SKM-1 (cell line): ENCODE data around the gene MAU2.

Source experiments
- DNase-seq: peaks from one replicate; lab custom pipeline; 2025; ENCODE audit not compliant: unreplicated experiment; lab: John Stamatoyannopoulos, UW

Gene MAU2, protein sequence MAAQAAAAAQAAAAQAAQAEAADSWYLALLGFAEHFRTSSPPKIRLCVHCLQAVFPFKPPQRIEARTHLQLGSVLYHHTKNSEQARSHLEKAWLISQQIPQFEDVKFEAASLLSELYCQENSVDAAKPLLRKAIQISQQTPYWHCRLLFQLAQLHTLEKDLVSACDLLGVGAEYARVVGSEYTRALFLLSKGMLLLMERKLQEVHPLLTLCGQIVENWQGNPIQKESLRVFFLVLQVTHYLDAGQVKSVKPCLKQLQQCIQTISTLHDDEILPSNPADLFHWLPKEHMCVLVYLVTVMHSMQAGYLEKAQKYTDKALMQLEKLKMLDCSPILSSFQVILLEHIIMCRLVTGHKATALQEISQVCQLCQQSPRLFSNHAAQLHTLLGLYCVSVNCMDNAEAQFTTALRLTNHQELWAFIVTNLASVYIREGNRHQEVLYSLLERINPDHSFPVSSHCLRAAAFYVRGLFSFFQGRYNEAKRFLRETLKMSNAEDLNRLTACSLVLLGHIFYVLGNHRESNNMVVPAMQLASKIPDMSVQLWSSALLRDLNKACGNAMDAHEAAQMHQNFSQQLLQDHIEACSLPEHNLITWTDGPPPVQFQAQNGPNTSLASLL

DNA sequence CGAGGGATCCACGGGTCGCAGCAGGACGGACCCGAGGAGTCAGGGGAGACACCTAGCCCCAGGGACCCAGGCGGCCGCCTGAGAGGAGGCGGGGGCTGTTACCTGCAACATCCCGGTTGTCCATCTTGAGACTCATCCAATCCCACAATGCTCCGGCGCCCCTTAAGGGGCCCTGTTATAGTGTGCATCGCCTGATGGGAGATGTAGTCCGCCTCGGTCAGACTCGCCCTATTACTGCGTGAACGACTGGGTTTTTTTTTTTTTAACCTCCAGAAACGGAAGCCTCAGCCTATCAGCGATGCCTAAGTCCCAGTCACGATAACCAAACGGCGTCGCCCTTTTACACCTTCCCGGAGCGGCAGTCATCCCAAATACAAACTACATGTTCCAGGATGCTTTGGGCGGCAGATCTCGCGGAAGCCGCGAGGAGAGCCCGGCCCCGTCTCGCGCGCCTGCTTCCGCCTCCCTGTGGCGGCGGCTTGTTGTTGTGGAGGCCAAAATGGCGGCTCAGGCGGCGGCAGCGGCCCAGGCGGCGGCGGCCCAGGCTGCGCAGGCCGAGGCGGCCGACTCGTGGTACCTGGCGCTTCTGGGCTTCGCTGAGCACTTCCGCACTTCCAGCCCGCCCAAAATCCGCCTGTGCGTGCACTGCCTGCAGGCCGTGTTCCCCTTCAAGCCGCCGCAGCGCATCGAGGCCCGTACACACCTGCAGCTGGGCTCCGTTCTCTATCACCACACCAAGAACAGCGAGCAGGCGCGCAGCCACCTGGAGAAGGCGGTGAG, at the start of gene MAU2, which contains the start of gene SUGP1:
Gene MAU2, plus strand, starts transcription at position 469 of the 780 bp plus-strand sequence. Its CDS starts 31 bp downstream, at position 500.
Gene SUGP1, minus strand, starts transcription at position 149 of the 780 bp plus-strand sequence. Its CDS starts 13 bp downstream, at position 136.
- DNase-seq: peak; percentile 82

DNA sequence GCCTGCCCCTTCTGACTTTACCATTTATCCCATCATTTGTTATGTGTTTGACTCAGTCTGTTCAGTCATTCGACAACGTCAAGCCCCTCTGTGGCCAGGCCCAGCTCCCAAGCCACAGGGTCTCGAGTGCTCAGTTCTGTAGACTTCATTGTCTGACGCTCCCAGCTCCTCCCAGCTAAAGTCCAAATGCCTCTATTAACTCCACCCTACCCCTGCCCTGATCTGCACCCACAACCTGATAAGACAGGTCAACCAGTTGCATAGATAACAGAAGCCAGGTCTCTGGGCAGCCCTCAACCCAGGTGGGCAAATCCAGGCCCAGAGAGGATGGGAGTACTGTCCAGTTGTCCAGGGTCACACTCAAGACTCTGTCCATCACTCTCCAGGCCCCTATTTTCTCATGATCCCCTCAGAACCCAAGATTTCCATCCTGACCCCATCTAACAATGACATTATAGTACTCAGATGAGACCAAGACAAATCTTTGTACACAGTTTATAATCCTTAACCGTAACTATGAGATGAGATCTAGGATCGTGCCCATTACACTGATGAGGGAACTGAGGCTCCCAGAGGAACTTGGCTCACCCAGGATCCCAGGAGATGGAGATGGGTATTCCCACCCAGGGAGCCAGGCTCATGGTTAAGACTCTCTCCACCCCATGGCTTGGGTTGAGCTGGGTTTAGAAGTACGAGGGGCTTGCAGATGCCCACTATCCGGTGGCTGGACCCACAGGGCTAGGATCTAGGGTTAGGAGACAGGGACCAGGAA, 48.6 kb upstream of the MAU2 start:
- no peak for DNase-seq

DNA sequence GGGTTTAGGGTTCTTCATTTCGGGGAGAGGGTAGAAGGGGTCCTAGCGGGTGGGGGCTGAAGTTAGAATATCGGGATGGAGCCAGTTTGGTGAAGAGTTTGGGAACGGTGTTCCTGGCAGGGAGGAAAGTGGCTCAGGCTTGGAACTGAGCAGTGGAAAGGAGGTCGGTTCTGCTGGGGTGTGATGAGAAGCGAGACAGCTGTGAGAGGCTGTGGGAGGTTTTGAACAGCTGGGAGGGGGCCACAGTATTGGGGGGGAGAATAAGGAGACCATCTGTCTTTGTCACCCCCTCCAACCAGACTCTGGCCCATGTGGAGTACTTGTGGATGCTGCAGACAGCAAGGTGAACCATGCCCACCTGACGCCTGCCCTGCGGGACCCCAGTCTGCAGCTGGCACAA, 46.5 kb upstream of the MAU2 start:
- DNase-seq: no peak

DNA sequence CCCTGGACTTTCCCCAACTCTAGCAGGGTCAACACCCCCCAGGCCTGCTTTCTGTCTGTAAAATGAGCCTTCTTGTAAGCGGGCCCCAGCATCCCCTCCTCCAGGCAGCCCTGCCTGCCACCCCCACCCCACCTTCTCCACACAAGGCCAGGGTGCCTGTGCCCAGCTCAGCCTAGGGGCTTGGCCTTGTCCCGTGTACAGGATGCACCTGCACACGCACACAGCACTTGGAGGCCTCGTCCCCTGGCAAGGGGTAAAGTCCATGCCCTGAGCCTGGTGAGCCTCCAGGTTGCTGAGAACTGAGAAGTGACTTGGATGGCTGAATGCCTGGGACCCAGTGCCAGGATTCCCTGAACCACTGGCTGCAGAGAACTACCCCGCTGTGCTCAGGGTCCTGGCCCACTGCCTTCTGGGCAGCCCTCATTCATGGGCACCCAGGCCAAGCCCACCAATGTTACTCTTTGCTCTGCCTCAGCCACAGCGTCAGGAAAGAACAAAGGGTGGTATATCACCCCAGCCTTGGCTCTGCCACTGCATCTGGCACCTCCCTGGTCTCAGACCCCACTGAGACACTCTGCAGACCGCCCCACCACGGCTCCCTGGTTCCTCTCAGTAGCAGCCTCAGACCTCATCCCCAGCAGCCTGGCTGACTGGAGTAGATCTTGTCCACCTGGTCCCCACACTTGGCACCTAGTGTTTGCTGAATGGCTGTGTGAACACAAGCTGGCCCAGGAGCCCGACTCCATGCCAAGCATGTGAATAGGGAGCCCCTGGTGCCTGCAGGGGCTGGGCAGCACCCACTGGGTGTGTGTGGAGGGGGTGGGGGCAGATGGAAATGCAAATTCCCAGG, 45.7 kb upstream of the MAU2 start:
- DNase-seq: no peak

DNA sequence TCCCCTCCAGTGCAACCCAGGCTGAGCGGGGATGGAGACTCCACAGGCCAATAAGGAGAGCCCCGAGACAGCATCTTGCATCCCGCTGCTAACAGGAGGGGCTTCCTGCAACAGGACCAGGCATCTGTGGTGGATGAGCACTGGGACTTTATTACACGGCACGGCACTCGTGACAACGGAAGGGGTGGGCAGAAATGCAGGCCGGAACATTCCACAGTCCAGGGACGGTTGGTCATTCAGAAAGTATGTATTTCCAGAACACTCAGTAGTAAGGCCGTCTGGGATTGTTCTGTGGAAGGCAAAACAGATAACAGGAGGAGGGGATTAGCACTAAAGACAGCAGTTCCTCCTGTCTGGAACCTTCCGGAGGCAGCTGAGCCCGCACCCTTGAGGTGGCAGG, 44.2 kb upstream of the MAU2 start:
- DNase-seq: no peak

DNA sequence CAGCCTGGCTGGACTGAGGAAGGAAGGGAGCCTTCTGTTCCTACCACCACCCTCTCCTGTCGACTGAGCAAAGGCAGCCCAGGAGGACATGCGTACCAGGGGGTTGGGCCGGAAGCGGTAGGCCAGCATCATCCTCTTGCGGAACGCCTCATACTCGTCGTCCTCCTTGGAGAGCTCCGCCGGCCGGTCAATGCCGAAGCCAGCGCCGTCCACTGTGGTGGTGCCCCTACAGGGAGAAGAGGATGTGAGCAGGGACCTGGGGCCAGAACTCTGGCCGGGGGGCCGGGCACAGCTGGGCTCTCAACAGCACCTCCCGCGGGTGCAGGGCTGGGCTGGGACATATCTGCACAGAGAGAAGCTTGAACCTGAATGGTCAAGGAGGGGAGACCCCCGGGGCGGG, 43.8 kb upstream of the MAU2 start:
- no peak for DNase-seq

DNA sequence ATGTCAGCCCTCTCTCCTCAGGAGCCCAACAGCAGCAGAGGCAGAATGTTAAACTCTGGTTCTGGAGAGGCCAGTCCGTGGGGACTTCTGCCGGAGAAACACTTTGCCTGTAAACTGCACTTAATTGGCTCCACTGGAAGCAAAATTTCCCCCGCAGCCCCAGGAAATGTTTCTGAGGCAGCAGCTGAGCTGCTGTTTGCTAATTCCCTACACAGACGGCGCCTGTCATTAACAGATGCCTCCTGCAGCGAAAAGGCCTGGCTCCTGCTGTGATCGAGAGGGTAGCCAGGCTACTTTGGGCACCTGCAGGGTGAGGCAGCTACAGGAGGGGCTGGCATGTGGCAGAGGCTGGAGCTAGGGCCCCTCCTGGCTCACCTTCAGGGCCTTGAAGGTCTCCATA, 42.3 kb upstream of the MAU2 start:
- no peak for DNase-seq

DNA sequence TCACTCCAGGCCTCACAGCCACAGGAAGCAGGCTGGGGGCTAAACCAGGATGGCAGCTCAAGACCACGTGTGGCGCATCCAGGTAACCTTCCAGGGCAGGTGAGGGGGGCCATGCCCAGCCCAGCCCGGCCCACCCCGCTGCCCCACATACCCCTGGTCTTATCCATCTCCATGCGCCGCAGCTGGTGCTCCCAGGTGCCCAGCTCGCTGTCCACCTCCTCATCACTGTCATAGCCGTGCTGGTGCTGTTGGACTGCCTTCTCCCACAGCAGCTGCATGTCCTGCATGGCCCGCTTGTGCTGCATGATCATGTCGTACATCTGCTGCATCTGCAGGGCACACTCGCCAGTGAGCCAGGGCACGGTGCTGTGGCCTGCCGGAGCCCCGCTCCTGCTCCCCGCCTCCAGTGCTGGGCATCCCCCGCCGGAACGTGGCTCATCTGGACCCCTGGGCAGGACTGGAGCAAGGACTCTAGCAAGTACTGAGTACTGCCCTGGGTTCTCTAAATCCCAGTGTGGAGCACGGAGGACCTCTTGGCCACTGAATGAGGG, 41.5 kb upstream of the MAU2 start:
- DNase-seq: no peak

DNA sequence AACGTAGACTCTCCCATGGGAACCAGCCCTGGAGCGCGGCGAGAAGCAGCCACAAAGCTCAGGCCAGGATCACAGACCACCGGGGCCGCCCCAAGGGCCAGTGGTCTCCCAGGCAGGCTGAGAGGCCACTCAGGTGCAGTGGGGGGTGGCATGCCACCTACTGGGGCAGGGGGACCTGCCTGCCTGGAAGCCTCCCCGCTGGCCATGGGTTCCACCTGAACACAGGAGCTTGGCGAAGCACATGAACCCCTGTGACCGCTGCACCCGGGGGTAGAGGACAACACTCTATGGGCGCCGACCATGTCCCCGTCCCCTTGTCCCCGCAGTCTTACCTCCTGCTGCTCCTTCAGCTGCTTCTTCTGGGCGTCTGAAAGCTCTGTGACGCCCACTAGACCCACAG, 40.8 kb upstream of the MAU2 start:
- DNase-seq: no peak

DNA sequence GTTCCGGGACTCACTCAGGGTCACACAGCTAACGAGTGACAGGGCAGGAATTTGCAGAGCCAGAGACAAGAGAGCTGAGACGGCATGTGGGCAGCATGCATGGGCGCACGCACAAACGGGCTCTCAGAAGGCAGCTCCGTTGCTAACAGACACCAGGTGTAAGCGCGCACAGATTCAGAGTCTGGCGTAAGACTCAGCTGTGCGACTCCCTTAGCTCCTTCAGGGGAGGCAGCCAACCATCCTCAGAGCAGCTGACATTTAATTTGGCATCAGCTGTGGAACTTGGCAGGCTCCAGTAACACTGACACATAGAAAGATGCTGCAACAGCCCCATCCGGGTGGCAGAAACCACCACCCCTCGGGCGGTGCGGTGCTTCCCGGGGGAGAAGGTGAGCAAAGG, 40.1 kb upstream of the MAU2 start:
- no peak for DNase-seq

DNA sequence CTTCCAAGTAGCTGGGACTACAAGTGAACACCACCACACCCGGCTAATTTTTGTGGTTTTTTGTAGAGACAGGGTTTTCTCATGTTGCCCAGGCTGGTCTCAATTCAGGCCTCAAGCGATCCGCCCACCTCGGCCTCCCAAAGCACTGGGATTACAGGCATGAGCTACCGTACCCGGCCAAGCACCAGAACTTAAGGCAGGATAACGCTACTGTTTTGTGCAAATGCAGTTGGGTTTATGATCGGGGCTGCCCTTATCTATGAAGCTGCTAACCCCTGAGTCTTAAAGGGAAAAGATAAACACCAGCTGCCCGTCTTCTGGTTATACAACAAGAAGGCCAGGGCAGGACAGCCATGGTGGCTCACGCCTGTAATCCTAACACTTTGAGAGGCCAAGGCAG, 34.9 kb upstream of the MAU2 start:
- no peak for DNase-seq

DNA sequence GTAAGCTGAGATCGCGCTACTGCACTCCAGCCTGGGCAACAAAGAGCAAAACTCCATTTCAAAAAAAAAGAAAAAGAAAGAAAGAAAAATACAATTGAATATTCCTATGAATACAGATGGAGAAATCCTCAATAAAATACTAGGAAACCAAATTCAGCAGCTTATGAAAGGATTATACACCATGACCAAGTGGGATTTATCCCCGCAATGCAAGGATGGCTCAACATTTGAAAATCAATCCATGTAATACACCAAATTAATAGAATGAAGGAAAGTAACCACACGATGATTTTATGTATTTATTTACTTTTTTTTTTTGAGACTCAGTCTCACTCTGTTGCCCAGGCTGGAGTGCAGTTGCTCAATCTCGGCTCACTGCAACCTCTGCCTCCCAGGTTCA, 28.0 kb upstream of the MAU2 start:
- no peak for DNase-seq

DNA sequence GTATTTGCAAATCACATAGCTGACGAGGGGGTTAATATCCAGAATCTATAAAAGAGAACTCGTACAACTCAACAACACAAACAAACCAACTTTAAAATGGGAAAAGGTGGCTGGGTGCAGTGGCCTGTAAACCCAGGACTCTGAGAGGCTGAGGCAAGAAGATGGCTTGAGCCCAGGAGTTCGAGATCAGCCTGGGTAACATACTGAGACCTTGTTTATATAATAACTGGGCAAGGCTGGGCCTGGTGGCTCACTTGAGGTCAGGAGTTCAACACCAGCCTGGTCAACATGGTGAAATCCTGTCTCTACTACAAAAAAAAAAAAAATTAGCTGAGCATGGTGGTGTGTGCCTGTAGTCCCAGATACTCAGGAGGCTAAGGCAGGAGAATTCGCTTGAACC, 25.7 kb upstream of the MAU2 start:
- DNase-seq: no peak

DNA sequence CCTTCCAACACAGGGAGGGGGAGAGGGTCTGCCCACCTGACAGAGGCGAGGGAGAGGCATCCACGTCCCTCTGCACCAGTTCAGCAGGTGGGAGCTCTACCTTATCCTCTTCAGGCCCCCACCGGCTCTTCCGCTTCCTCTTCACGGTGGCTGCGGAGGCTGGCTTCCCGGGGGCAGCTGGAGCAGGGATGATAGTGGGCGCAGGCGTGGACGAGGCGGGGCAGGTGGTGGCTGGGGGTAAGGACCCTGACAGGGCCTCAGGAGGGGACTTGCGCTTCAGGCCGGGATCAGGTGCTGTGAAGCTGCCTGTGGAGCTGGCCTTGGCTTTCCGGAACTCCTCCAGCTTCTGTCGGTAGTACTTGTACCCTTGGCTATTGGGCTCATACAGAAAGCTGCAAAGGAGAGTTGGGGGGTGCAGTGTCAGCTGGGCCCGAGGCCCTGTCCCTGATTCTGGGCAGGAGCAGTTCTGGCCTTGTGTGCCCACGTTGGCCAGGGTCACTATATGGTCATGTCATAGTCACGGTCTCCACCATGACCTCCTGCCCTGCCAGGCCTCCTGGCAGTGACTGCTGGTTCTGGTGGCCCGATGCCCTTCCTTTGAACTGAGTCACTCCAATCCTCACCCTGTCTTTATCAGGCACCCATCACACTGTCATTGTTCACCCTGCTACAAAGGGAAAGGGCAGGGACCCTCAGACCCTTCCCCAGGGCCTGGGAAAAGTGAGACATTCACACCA, 23.5 kb upstream of the MAU2 start:
- DNase-seq: no peak

DNA sequence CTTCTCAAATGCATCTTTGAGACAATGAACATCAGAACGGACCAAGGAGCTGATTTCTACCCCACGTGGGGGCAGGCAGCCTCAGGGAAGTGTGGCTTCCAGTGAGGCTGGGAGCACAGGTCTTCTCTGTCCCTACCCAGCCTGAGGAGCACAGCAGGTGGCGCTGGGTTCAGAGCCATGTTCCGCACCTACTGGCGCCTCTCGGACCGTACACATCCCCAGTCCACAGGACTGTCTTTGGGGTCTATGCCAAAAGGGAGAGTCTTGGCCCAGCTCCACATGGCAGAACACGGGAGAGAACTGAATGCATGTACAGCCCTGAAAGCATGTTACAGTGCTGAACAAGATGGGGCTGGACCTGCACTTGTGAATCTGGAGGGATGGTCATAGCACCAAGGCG, 22.9 kb upstream of the MAU2 start:
- DNase-seq: no peak

DNA sequence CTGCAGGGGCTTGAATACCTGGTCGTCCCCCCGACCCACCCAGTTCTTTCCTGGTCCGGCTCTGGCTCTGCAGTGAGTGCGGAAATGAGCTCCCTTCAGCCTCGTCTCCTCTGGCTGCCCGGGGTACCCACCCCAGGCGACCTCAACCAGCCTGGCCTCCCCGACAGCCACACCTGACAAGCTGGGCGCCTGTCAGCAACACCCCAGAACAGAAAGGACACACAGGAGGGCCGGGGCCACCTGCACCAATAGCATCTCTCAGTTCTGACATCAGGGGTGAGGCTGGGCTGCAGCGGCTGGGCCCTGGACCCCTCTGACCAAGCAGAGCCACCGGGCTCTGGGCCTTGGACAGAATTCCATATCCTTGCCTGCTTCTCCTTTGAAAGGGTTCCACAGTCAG, 20.0 kb upstream of the MAU2 start:
- DNase-seq: no peak

DNA sequence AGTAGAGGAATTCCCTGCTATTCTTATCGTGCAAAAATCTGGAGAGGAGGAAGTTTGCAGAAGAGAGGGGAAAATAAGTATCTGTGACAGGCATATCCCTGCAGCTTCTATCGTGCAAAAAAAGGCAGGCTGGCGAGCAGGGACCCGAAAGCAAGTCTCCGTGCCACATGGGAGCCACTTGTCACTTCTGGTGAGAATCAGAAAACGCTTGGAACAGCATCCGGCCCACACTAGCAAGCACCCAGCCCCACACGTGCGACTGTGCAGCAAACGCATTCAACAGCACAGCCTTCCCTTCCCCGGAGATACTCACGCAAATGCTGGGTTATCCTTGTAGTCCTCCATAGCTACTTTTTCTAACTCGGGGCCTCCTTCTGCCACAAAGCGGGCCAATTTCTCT, 17.2 kb upstream of the MAU2 start:
- no peak for DNase-seq

DNA sequence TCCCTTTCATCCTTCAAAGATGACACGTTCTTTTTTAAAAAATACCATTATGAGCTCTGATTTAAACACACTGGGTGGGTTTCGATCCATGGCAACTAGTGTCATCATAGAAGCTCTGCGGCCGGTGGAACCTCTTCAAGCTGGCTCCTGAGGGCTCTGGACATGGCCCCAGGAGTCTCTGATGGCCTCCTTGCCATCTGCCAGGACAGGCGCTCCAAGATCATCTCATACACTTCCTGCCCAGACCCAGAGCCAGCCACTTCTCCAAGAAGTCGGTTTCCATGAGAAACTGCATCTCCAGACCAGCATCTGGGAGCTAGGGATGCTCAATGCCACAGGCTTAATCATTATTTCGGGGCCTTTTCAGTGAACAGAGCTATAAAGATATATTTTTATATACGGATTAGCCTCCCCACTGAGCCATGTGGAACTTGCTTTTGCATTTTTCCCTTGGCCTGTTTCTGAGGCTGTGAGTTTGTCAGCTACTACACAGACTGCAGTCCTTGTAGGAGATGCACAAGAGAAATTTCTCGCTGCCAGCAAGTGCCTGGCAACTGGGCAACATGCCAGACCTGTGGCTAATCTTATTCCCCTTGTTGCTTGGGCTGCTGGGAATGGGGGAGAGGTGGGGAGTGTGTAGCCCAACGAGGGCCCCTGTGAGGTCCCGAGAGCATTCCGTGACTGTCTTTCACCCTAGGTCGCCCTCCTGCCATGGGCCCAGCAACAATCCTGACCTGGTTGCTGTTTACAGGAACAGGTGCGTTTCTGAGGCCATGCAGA, 16.3 kb upstream of the MAU2 start:
- no peak for DNase-seq
